Activated CD8-positive, alpha-beta memory T cell treated with anti-CD3 and anti-CD28 coated beads, Interleukin-2, amount 50 U/mL, for 4 hours (primary cell): ENCODE data around the gene IL12RB2.
"Not testable (repeated sequence)": the region's sequence is repeated elsewhere in the genome, so short reads cannot be mapped to it uniquely, and the experiment has no call there.

Source experiments
- DNase-seq: peaks from one replicate; pipeline ENCODE4 v3.0.0-alpha.2; 2020

IL12RB2 gene

GRCh38 chr1:67401443-67401842 is 93.8 kb downstream of the IL12RB2 start:
- no peak for DNase-seq

- no peak for DNase-seq
Observed at GRCh38 chr1:67404212-67404620, 96.5 kb downstream of the IL12RB2 start.

- DNase-seq = no peak
Observed at GRCh38 chr1:67405473-67406245, 98.0 kb downstream of the IL12RB2 start.

GRCh38 chr1:67407498-67407897 is 99.8 kb downstream of the IL12RB2 start:
- DNase-seq = no peak

- DNase-seq = no peak
Observed at GRCh38 chr1:67408148-67408547, 100.5 kb downstream of the IL12RB2 start.

- DNase-seq = not testable (repeated sequence)
Observed at GRCh38 chr1:67413101-67413500, 105.4 kb downstream of the IL12RB2 start.

GRCh38 chr1:67414574-67414973 is 106.9 kb downstream of the IL12RB2 start:
- no peak for DNase-seq

- DNase-seq = no peak
Observed at GRCh38 chr1:67415041-67415440, 107.4 kb downstream of the IL12RB2 start.

GRCh38 chr1:67417733-67418132 is 110.1 kb downstream of the IL12RB2 start:
- not testable (repeated sequence) for DNase-seq

- no peak for DNase-seq
Observed at GRCh38 chr1:67418839-67419586, 111.3 kb downstream of the IL12RB2 start.

GRCh38 chr1:67420835-67421492 is 113.3 kb downstream of the IL12RB2 start:
- DNase-seq = no peak

GRCh38 chr1:67427465-67427864 is 119.8 kb downstream of the IL12RB2 start:
- no peak for DNase-seq

- no peak for DNase-seq
Observed at GRCh38 chr1:67427947-67428346, 120.3 kb downstream of the IL12RB2 start.

- DNase-seq = peak; percentile 61
Observed at GRCh38 chr1:67429011-67429527, 121.4 kb downstream of the IL12RB2 start.

- peak; percentile 38 for DNase-seq
Observed at GRCh38 chr1:67429528-67430357, 122.1 kb downstream of the IL12RB2 start.

- peak; percentile 96 for DNase-seq
Observed at GRCh38 chr1:67430358-67431155, 122.9 kb downstream of the IL12RB2 start, which contains the start of gene SERBP1. Gene SERBP1 (minus strand): TSS chr1:67430402. CDS start chr1:67430300, 102 bp downstream.

- no peak for DNase-seq
Observed at GRCh38 chr1:67431156-67431765, 123.6 kb downstream of the IL12RB2 start.

- DNase-seq = no peak
Observed at GRCh38 chr1:67431869-67432578, 124.4 kb downstream of the IL12RB2 start.

GRCh38 chr1:67432745-67433144 is 125.1 kb downstream of the IL12RB2 start:
- DNase-seq = no peak

- no peak for DNase-seq
Observed at GRCh38 chr1:67433837-67434236, 126.2 kb downstream of the IL12RB2 start.
